COLO668 (cell line): Measurements from ENCODE around the gene FOXD2.

ENCODE experiments used
- DNase-seq: peaks from one replicate; lab custom pipeline; 2025; ENCODE audit not compliant: unreplicated experiment; lab: John Stamatoyannopoulos, UW

Gene FOXD2

GRCh38 chr1:47459253-47459788 is 21.5 kb downstream of the FOXD2 start:
- DNase-seq, result no peak

GRCh38 chr1:47460040-47460439 is 22.2 kb downstream of the FOXD2 start:
- no peak for DNase-seq

- DNase-seq, result no peak
Measured at GRCh38 chr1:47460456-47460855, 22.6 kb downstream of the FOXD2 start.

- DNase-seq, result no peak
Measured at GRCh38 chr1:47465605-47466004, 27.8 kb downstream of the FOXD2 start.

- DNase-seq, result no peak
Measured at GRCh38 chr1:47468709-47469389, 31.0 kb downstream of the FOXD2 start.

- no peak for DNase-seq
Measured at GRCh38 chr1:47469390-47469759, 31.5 kb downstream of the FOXD2 start.

GRCh38 chr1:47469910-47470309 is 32.1 kb downstream of the FOXD2 start:
- no peak for DNase-seq

- DNase-seq, result no peak
Measured at GRCh38 chr1:47471163-47471562, 33.3 kb downstream of the FOXD2 start.

GRCh38 chr1:47474278-47475193 is 36.7 kb downstream of the FOXD2 start:
- DNase-seq, result no peak

GRCh38 chr1:47477595-47478080 is 39.8 kb downstream of the FOXD2 start:
- no peak for DNase-seq

- peak; percentile 61 for DNase-seq
Measured at GRCh38 chr1:47478090-47478489, 40.2 kb downstream of the FOXD2 start.

- no peak for DNase-seq
Measured at GRCh38 chr1:47479664-47480063, 41.8 kb downstream of the FOXD2 start.

- DNase-seq, result no peak
Measured at GRCh38 chr1:47481936-47482335, 44.1 kb downstream of the FOXD2 start.

- DNase-seq, result no peak
Measured at GRCh38 chr1:47482786-47483185, 44.9 kb downstream of the FOXD2 start.

- DNase-seq, result no peak
Measured at GRCh38 chr1:47483651-47484050, 45.8 kb downstream of the FOXD2 start.

GRCh38 chr1:47485817-47486216 is 48.0 kb downstream of the FOXD2 start:
- DNase-seq, result no peak

- DNase-seq, result no peak
Measured at GRCh38 chr1:47487332-47487731, 49.5 kb downstream of the FOXD2 start.

GRCh38 chr1:47487850-47488450 is 50.1 kb downstream of the FOXD2 start:
- no peak for DNase-seq
